ENCODE measurements around the gene SKAP1. TPM values are rescaled to one million over a fixed set of nuclear protein-coding genes. Genes with fewer than 3 reads are reported as not detected.

Gene SKAP1
- total RNA-seq, 4 donors from 2014 or later: 0.93 to 1.9 (median 1.1) TPM; not detected in 1

- TF ChIP-seq, protein P1, sequence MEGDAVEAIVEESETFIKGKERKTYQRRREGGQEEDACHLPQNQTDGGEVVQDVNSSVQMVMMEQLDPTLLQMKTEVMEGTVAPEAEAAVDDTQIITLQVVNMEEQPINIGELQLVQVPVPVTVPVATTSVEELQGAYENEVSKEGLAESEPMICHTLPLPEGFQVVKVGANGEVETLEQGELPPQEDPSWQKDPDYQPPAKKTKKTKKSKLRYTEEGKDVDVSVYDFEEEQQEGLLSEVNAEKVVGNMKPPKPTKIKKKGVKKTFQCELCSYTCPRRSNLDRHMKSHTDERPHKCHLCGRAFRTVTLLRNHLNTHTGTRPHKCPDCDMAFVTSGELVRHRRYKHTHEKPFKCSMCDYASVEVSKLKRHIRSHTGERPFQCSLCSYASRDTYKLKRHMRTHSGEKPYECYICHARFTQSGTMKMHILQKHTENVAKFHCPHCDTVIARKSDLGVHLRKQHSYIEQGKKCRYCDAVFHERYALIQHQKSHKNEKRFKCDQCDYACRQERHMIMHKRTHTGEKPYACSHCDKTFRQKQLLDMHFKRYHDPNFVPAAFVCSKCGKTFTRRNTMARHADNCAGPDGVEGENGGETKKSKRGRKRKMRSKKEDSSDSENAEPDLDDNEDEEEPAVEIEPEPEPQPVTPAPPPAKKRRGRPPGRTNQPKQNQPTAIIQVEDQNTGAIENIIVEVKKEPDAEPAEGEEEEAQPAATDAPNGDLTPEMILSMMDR (IDR thresholded peaks at IDR 0.05): no peak
- ATAC-seq (ENCODE audit: low FRiP score) (no peak), DNase-seq (ENCODE audit: low spot score) (no peak)
These were observed 51.2 kb downstream of the SKAP1 start for GRCh38 chr17:48378708-48379392.

DNA sequence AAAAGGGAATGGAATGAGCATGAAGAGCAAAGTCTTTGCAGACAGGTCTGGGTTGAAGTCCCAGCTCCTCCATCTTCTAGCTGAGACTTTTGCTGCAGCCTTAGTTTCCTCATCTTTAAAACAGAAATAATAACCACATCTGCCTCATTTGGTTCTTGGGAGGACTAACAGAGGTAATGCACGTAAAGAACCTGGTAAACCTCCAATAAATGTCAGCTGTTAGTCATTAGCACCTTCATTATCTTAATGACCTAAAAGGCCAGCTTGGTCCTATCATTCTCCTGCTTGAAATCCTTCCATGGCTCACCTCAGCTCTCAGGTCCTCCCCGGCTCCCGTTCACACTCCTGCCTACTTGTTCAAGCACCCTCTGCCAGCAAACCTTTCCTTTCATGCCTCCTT, 51.8 kb downstream of the SKAP1 start:
- DNase-seq (ENCODE audit: low spot score) (no peak), ATAC-seq (ENCODE audit: low FRiP score) (no peak)
- TF ChIP-seq, protein P1 (IDR thresholded peaks at IDR 0.05): no peak

GRCh38 chr17:48376682-48377325, 53.2 kb downstream of the SKAP1 start:
- ATAC-seq (ENCODE audit: low FRiP score) (no peak), DNase-seq (ENCODE audit: low spot score) (no peak)
- TF ChIP-seq, protein P1 (IDR thresholded peaks at IDR 0.05): no peak

GRCh38 chr17:48375356-48375755, 54.7 kb downstream of the SKAP1 start:
- DNase-seq (ENCODE audit: low spot score): no peak
- ATAC-seq (ENCODE audit: low FRiP score): no peak
- TF ChIP-seq, protein P1 (IDR thresholded peaks at IDR 0.05): no peak

GRCh38 chr17:48374650-48375230, 55.3 kb downstream of the SKAP1 start:
- ATAC-seq (ENCODE audit: low FRiP score) (no peak), DNase-seq (ENCODE audit: low spot score) (no peak)
- TF ChIP-seq, protein P1 (IDR thresholded peaks at IDR 0.05): no peak

DNA sequence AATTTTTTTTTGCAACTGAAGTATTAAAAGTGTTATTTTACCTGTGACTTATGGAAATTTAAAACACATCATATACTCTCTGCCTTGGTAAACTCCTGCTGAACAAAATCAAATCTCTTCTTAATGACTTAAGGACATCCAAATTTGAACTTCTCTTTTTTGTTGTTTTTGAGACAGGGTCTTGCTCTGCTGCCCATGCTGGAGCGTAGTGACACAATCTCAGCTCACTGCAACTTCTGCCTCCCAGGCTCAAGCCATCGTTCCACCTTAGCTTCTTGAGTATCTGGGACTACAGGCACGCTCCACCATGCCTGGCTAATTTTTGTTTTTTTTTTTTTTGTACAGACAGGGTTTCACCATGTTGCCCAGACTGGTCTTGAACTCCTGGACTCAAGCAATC, 56.1 kb downstream of the SKAP1 start:
- TF ChIP-seq, protein P1 (IDR thresholded peaks at IDR 0.05): no peak
- no peak for ATAC-seq (ENCODE audit: low FRiP score)

More for the DNA sequence above, 56.1 kb downstream of the SKAP1 start:
- no peak for DNase-seq (ENCODE audit: low spot score)

All from omental fat pad (tissue), 4 donors.